ENCODE data around the gene CTNNA2.

DNA sequence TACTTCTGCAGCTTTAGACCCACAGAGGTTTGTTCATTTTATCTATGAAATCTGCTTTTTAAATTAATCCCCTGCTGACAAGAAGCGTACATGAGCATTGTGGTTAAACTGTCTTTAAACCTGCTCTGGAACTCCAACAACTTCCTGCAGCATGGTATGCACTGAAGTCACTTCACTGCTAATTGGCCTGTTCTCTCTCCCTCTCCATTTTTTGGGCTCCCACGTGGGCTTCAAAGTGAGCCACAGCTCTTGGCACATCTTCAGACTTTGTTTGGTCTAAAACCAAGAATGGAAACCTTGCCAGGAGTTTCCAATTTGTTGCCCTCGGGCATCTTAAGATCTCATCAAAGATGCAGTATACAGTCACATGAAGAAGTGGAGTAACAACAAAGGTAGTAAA lies 480.3 kb downstream of the CTNNA2 start:
- TF ChIP-seq, protein P1, sequence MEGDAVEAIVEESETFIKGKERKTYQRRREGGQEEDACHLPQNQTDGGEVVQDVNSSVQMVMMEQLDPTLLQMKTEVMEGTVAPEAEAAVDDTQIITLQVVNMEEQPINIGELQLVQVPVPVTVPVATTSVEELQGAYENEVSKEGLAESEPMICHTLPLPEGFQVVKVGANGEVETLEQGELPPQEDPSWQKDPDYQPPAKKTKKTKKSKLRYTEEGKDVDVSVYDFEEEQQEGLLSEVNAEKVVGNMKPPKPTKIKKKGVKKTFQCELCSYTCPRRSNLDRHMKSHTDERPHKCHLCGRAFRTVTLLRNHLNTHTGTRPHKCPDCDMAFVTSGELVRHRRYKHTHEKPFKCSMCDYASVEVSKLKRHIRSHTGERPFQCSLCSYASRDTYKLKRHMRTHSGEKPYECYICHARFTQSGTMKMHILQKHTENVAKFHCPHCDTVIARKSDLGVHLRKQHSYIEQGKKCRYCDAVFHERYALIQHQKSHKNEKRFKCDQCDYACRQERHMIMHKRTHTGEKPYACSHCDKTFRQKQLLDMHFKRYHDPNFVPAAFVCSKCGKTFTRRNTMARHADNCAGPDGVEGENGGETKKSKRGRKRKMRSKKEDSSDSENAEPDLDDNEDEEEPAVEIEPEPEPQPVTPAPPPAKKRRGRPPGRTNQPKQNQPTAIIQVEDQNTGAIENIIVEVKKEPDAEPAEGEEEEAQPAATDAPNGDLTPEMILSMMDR (IDR thresholded peaks at IDR 0.05; ENCODE audit: low read depth, low read length), result no peak
- TF ChIP-seq EZH2phosphoT487 (IDR thresholded peaks at IDR 0.05; ENCODE audit: low read depth), result no peak

Data from OCI-LY3 (cell line).